HT-29 (cell line): ENCODE data around the gene HRH4. TPM values are rescaled to one million over a fixed set of nuclear protein-coding genes. Genes with fewer than 3 reads are reported as not detected.

Experiments used
- DNase-seq: peaks from one replicate; pipeline ENCODE4 v3.0.0-alpha.2; 2015; ENCODE audit warnings: low spot score
- total RNA-seq: library from RNA; depleted of rRNA; stranded (reverse); fragments of >200 nt; shearing (Covaris generic); gene quantifications from 2 replicates; pipeline ENCODE4 v1.2.3, GENCODE V29; 2014

Gene HRH4
- total RNA-seq, 1 experiment from 2014 or later = not detected

- no peak for DNase-seq
These were observed 5.0 kb downstream of the HRH4 start for GRCh38 chr18:24465486-24465885.

- no peak for DNase-seq
These were observed 6.3 kb downstream of the HRH4 start for GRCh38 chr18:24466771-24467170.

- DNase-seq = no peak
These were observed 9.7 kb downstream of the HRH4 start for GRCh38 chr18:24470022-24470618.

GRCh38 chr18:24470805-24471204 lies 10.4 kb downstream of the HRH4 start:
- DNase-seq = no peak

GRCh38 chr18:24472591-24472990 lies 12.2 kb downstream of the HRH4 start:
- DNase-seq = no peak

GRCh38 chr18:24474406-24474805 lies 14.0 kb downstream of the HRH4 start:
- DNase-seq = no peak

GRCh38 chr18:24475926-24476589 lies 15.6 kb downstream of the HRH4 start:
- DNase-seq = no peak

GRCh38 chr18:24479371-24479770 lies 18.9 kb downstream of the HRH4 start:
- DNase-seq = no peak

- DNase-seq = no peak
These were observed 22.4 kb downstream of the HRH4 start for GRCh38 chr18:24482821-24483220.

GRCh38 chr18:24485681-24486080 lies 25.2 kb downstream of the HRH4 start:
- no peak for DNase-seq

- no peak for DNase-seq
These were observed 26.2 kb downstream of the HRH4 start for GRCh38 chr18:24486684-24487083.

GRCh38 chr18:24488824-24489493 lies 28.5 kb downstream of the HRH4 start:
- DNase-seq = peak; percentile 54

GRCh38 chr18:24490539-24490938 lies 30.1 kb downstream of the HRH4 start:
- DNase-seq = no peak

GRCh38 chr18:24491927-24492834 lies 31.7 kb downstream of the HRH4 start:
- no peak for DNase-seq

GRCh38 chr18:24494586-24494985 lies 34.1 kb downstream of the HRH4 start:
- no peak for DNase-seq

- no peak for DNase-seq
These were observed 36.8 kb downstream of the HRH4 start for GRCh38 chr18:24497031-24497754.

GRCh38 chr18:24499814-24500213 lies 39.4 kb downstream of the HRH4 start:
- DNase-seq = no peak

GRCh38 chr18:24500217-24500616 lies 39.8 kb downstream of the HRH4 start:
- DNase-seq = no peak

GRCh38 chr18:24500766-24501165 lies 40.3 kb downstream of the HRH4 start:
- DNase-seq = no peak

- DNase-seq = no peak
These were observed 42.5 kb downstream of the HRH4 start for GRCh38 chr18:24502667-24503523.
